OCI-LY3 (cell line): ENCODE results near the gene ERBB4.

ENCODE experiments used
- H2AFZ ChIP-seq: fragments of 200-600, 300-600 bp; shearing (Covaris generic); 2 replicates; pipeline ENCODE4 v1.6.0; 2014; ENCODE audit warnings: antibody characterized with exemption, low read depth, low read length
- H3K27ac ChIP-seq: fragments of 200-600, 300-600 bp; sonication (generic); 2 replicates; pipeline ENCODE4 v1.5.1; 2014; ENCODE audit warnings: mild to moderate bottlenecking, low read length, moderate library complexity, mixed read lengths
- H3K27me3 ChIP-seq: fragments of 200-600, 300-600 bp; sonication (generic); 2 replicates; pipeline ENCODE4 v1.6.1; 2014; ENCODE audit warnings: low read depth, low read length, mixed read lengths
- H3K36me3 ChIP-seq: fragments of 200-600, 300-600 bp; sonication (generic); replicated peaks from 2 replicates; pipeline ENCODE3; 2014; ENCODE audit warnings: low read depth, low read length, mixed read lengths
- H3K4me1 ChIP-seq: fragments of 300-600, 200-600 bp; sonication (generic); 2 replicates; pipeline ENCODE4 v1.6.1; 2014; ENCODE audit warnings: low read length, mixed read lengths
- H3K4me2 ChIP-seq: fragments of 200-600, 300-600 bp; sonication (generic); 2 replicates; pipeline ENCODE4 v1.6.1; 2014; ENCODE audit warnings: low read length, mixed read lengths
- H3K4me3 ChIP-seq: fragments of 300-600, 200-600 bp; sonication (generic); 2 replicates; pipeline ENCODE4 v1.5.1; 2014; ENCODE audit warnings: antibody characterized with exemption, mild to moderate bottlenecking, low read length, moderate library complexity
- H3K79me2 ChIP-seq: fragments of 300-600, 200-600 bp; shearing (Covaris generic); 2 replicates; pipeline ENCODE4 v1.6.1; 2014; ENCODE audit warnings: mild to moderate bottlenecking, low read length, mixed read lengths
- H3K9ac ChIP-seq: fragments of 300-600, 200-600 bp; shearing (Covaris generic); 2 replicates; pipeline ENCODE4 v1.6.0; 2014; ENCODE audit warnings: mild to moderate bottlenecking, low read length, moderate library complexity
- H3K9me3 ChIP-seq: fragments of 200-600, 300-600 bp; shearing (Covaris generic); 2 replicates; pipeline ENCODE4 v1.6.1; 2014; ENCODE audit warnings: low read length, mixed read lengths; ENCODE audit not compliant: insufficient read depth
- H4K20me1 ChIP-seq: fragments of 200-600, 300-600 bp; sonication (generic); 2 replicates; pipeline ENCODE4 v1.6.1; 2016; ENCODE audit warnings: low read length, mixed read lengths; ENCODE audit not compliant: insufficient read depth
- CTCF ChIP-seq: fragments of 200-600, 300-600 bp; sonication (generic); IDR thresholded peaks from 2 replicates; pipeline ENCODE4 v1.5.1; 2014; ENCODE audit warnings: antibody characterized with exemption, low read length, low read depth
- EZH2phosphoT487 ChIP-seq: fragments of 200-600 bp; shearing (Covaris generic); IDR thresholded peaks from 2 replicates; pipeline ENCODE4 v1.6.1; 2018; ENCODE audit warnings: antibody characterized with exemption, mixed run types, low read depth

ERBB4 gene

DNA sequence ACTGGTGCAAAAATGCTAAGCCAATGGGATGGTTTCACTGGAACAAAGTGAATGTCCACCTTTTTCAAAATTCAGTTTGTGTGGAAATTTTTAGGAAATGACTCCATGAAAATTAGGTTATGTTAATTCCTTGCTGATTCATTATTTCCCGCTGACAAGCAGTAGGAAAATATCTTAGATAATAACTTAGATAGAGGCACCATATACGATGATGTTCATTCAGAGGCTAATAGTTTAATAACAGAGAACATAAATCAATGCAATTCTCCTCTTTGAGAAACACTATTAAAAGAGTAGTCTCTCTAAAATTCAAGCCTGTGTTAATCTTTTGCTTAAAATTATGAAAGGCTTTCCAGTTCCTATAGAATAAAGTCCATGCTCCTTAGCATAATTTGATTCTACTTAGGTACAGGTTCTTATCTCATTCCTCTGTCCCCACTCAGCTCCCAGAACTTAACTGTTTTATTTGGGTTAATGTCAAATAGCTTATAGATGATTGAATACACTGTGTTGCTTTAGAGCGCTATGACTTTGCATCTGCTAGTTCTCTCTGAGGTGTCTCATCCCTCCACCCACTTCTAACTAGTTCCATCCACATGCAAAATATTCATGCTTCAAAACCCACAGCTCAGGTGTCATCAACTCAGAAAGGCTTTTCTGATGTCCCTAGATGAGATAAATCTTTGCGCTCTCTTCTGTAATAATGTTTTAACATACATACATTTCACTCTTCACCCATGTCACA lies 503.6 kb downstream of the ERBB4 start:
- no peaks in the 10 kb centered on the region for H3K9me3 ChIP-seq
- H3K27me3 ChIP-seq, result no peaks in the 10 kb centered on the region
- H2AFZ ChIP-seq, result no peak overlapping the region
- no peak for TF ChIP-seq CTCF
- no peak for TF ChIP-seq EZH2phosphoT487
- H3K4me3 ChIP-seq, result no peak overlapping the region
- H3K4me2 ChIP-seq, result no peak overlapping the region
- H3K79me2 ChIP-seq, result no peaks in the 10 kb centered on the region
- no peaks in the 10 kb centered on the region for H3K36me3 ChIP-seq
- H4K20me1 ChIP-seq, result no peaks in the 10 kb centered on the region
- H3K4me1 ChIP-seq, result no peaks in the 10 kb centered on the region
- no peak overlapping the region for H3K9ac ChIP-seq
- no peak overlapping the region for H3K27ac ChIP-seq

GRCh38 chr2:212033888-212034287 lies 504.7 kb downstream of the ERBB4 start:
- Histone ChIP-seq H2AFZ (no peak overlapping the region), H4K20me1 (no peaks in the 10 kb centered on the region), H3K4me3 (no peak overlapping the region), H3K4me2 (no peak overlapping the region), H3K27me3 (no peaks in the 10 kb centered on the region), H3K79me2 (no peaks in the 10 kb centered on the region), H3K4me1 (no peaks in the 10 kb centered on the region), H3K9ac (no peak overlapping the region), H3K27ac (no peak overlapping the region), H3K36me3 (no peaks in the 10 kb centered on the region), H3K9me3 (no peaks in the 10 kb centered on the region)
- TF ChIP-seq CTCF (no peak), EZH2phosphoT487 (no peak)

GRCh38 chr2:212032536-212033219 lies 505.9 kb downstream of the ERBB4 start:
- no peaks in the 10 kb centered on the region for H3K27me3 ChIP-seq
- H3K4me1 ChIP-seq, result no peaks in the 10 kb centered on the region
- no peak overlapping the region for H2AFZ ChIP-seq
- no peaks in the 10 kb centered on the region for H4K20me1 ChIP-seq
- no peak overlapping the region for H3K27ac ChIP-seq
- TF ChIP-seq CTCF (no peak), EZH2phosphoT487 (no peak)
- no peaks in the 10 kb centered on the region for H3K36me3 ChIP-seq
- no peak overlapping the region for H3K4me2 ChIP-seq
- no peak overlapping the region for H3K4me3 ChIP-seq
- H3K9ac ChIP-seq, result no peak overlapping the region
- no peaks in the 10 kb centered on the region for H3K79me2 ChIP-seq
- H3K9me3 ChIP-seq, result no peaks in the 10 kb centered on the region

GRCh38 chr2:212032032-212032431 lies 506.6 kb downstream of the ERBB4 start:
- Histone ChIP-seq H2AFZ (no peak overlapping the region), H3K27me3 (no peaks in the 10 kb centered on the region), H3K36me3 (no peaks in the 10 kb centered on the region), H4K20me1 (no peaks in the 10 kb centered on the region), H3K4me3 (no peak overlapping the region), H3K9ac (no peak overlapping the region), H3K79me2 (no peaks in the 10 kb centered on the region), H3K4me2 (no peak overlapping the region), H3K9me3 (no peaks in the 10 kb centered on the region), H3K4me1 (no peaks in the 10 kb centered on the region), H3K27ac (no peak overlapping the region)
- TF ChIP-seq EZH2phosphoT487 (no peak), CTCF (no peak)
